ENCODE data around the gene FBLN5.
"Not testable (repeated sequence)": the region's sequence is repeated elsewhere in the genome, so short reads cannot be mapped to it uniquely, and the experiment has no call there.

The FBLN5 gene

GRCh38 chr14:91857614-91858013 lies 89.9 kb downstream of the FBLN5 start:
- DNase-seq: no peak

- DNase-seq: no peak
Observed at GRCh38 chr14:91854327-91854934, 93.1 kb downstream of the FBLN5 start.

- no peak for DNase-seq
Observed at GRCh38 chr14:91851563-91851962, 95.9 kb downstream of the FBLN5 start.

GRCh38 chr14:91848504-91849001 lies 98.9 kb downstream of the FBLN5 start:
- DNase-seq: no peak

- DNase-seq: no peak
Observed at GRCh38 chr14:91847693-91848092, 99.8 kb downstream of the FBLN5 start.

GRCh38 chr14:91845652-91846051 lies 101.8 kb downstream of the FBLN5 start:
- no peak for DNase-seq

GRCh38 chr14:91845056-91845455 lies 102.4 kb downstream of the FBLN5 start:
- not testable (repeated sequence) for DNase-seq

GRCh38 chr14:91844029-91844428 lies 103.5 kb downstream of the FBLN5 start:
- DNase-seq: no peak

- no peak for DNase-seq
Observed at GRCh38 chr14:91843437-91843836, 104.1 kb downstream of the FBLN5 start.

- DNase-seq: no peak
Observed at GRCh38 chr14:91841065-91841464, 106.4 kb downstream of the FBLN5 start.

- DNase-seq: no peak
Observed at GRCh38 chr14:91839749-91840148, 107.7 kb downstream of the FBLN5 start.

- DNase-seq: no peak
Observed at GRCh38 chr14:91837076-91837475, 110.4 kb downstream of the FBLN5 start.

GRCh38 chr14:91835920-91836843 lies 111.3 kb downstream of the FBLN5 start:
- no peak for DNase-seq

GRCh38 chr14:91835197-91835919 lies 112.1 kb downstream of the FBLN5 start:
- no peak for DNase-seq

GRCh38 chr14:91834571-91834970 lies 112.9 kb downstream of the FBLN5 start:
- DNase-seq: no peak

GRCh38 chr14:91831337-91831736 lies 116.2 kb downstream of the FBLN5 start:
- DNase-seq: no peak

- DNase-seq: no peak
Observed at GRCh38 chr14:91830777-91831176, 116.7 kb downstream of the FBLN5 start.

- DNase-seq: no peak
Observed at GRCh38 chr14:91829511-91829910, 118.0 kb downstream of the FBLN5 start.

GRCh38 chr14:91827746-91828145 lies 119.7 kb downstream of the FBLN5 start:
- DNase-seq: no peak

Data from GF-D8 (cell line).